Parathyroid adenoma (tissue), 2 donors: Measurements from ENCODE around the gene FAR2.
"Not testable (repeated sequence)": the region's sequence is repeated elsewhere in the genome, so short reads cannot be mapped to it uniquely, and the experiment has no call there.

Experiments
- H2AFZ ChIP-seq: fragments of 300-600 bp; sonication (generic); one replicate; pipeline ENCODE4 v1.7.0; 2017; ENCODE audit warnings: antibody characterized with exemption, mild to moderate bottlenecking
- H3K27ac ChIP-seq: fragments of 300-600 bp; sonication (generic); one replicate; pipeline ENCODE4 v1.7.0; 2017
- H3K27me3 ChIP-seq: fragments of 300-600 bp; sonication (generic); one replicate; pipeline ENCODE4 v1.7.0; 2017; ENCODE audit warnings: low read length; ENCODE audit not compliant: control insufficient read depth, insufficient read depth
- H3K36me3 ChIP-seq: fragments of 300-600 bp; sonication (generic); one replicate; pipeline ENCODE4 v1.7.0; 2017; ENCODE audit warnings: low read length; ENCODE audit not compliant: control insufficient read depth, insufficient read depth
- H3K4me1 ChIP-seq: fragments of 300-600 bp; sonication (generic); one replicate; pipeline ENCODE4 v1.7.0; 2017; ENCODE audit warnings: control low read depth
- H3K4me2 ChIP-seq: fragments of 300-600 bp; sonication (generic); one replicate; pipeline ENCODE4 v1.7.0; 2017; ENCODE audit warnings: low read length
- H3K4me3 ChIP-seq: fragments of 300-600 bp; sonication (generic); one replicate; pipeline ENCODE4 v1.7.0; 2017; ENCODE audit warnings: low read depth, low read length
- H3K79me2 ChIP-seq: fragments of 300-600 bp; sonication (generic); one replicate; pipeline ENCODE4 v1.7.0; 2017; ENCODE audit warnings: control low read depth
- H3K9ac ChIP-seq: fragments of 300-600 bp; sonication (generic); one replicate; pipeline ENCODE4 v1.7.0; 2017; ENCODE audit warnings: mild to moderate bottlenecking
- H3K9me3 ChIP-seq: fragments of 300-600 bp; sonication (generic); one replicate; pipeline ENCODE4 v1.7.0; 2017; ENCODE audit warnings: low read length; ENCODE audit not compliant: control insufficient read depth
- CTCF ChIP-seq: fragments of 300-600 bp; sonication (generic); IDR thresholded peaks from one replicate; pipeline ENCODE4 v1.7.0; 2017; ENCODE audit warnings: antibody characterized with exemption, mild to moderate bottlenecking
- donor health status: primary hyperparathyroidism.

The FAR2 gene

GRCh38 chr12:29171421-29172258 lies 22.6 kb downstream of the FAR2 start:
- no peak overlapping the region for H3K9ac ChIP-seq
- no peak overlapping the region for H3K4me3 ChIP-seq
- no peaks in the 10 kb centered on the region for H3K79me2 ChIP-seq
- H3K36me3 ChIP-seq: no peaks in the 10 kb centered on the region
- no peak overlapping the region for H2AFZ ChIP-seq
- TF ChIP-seq CTCF: no peak
- no peak overlapping the region for H3K4me2 ChIP-seq
- no peaks in the 10 kb centered on the region for H3K9me3 ChIP-seq
- no peaks in the 10 kb centered on the region for H3K27me3 ChIP-seq
- H3K27ac ChIP-seq: no peak overlapping the region
- H3K4me1 ChIP-seq: no peaks in the 10 kb centered on the region

- no peaks in the 10 kb centered on the region for H3K27me3 ChIP-seq
- H2AFZ ChIP-seq: no peak overlapping the region
Measured at GRCh38 chr12:29176941-29177340, 27.9 kb downstream of the FAR2 start.

GRCh38 chr12:29182247-29182646 lies 33.2 kb downstream of the FAR2 start:
- not testable (repeated sequence) for H3K27ac ChIP-seq, H2AFZ ChIP-seq, H3K4me1 ChIP-seq, H3K36me3 ChIP-seq, H3K9ac ChIP-seq, H3K79me2 ChIP-seq, H3K4me3 ChIP-seq, H3K4me2 ChIP-seq, H3K9me3 ChIP-seq, H3K27me3 ChIP-seq

More at GRCh38 chr12:29176941-29177340, 27.9 kb downstream of the FAR2 start:
- Histone ChIP-seq H3K4me3 (no peak overlapping the region), H3K4me1 (no peaks in the 10 kb centered on the region), H3K36me3 (no peaks in the 10 kb centered on the region), H3K9ac (no peak overlapping the region), H3K4me2 (no peak overlapping the region), H3K79me2 (no peaks in the 10 kb centered on the region), H3K27ac (no peak overlapping the region), H3K9me3 (no peaks in the 10 kb centered on the region)
- no peak for TF ChIP-seq CTCF

- TF ChIP-seq CTCF: no peak
- H3K79me2 ChIP-seq: no peaks in the 10 kb centered on the region
- H3K4me3 ChIP-seq: no peak overlapping the region
- no peaks in the 10 kb centered on the region for H3K27me3 ChIP-seq
- H2AFZ ChIP-seq: no peak overlapping the region
- no peak overlapping the region for H3K9ac ChIP-seq
- no peak overlapping the region for H3K27ac ChIP-seq
- H3K4me1 ChIP-seq: no peaks in the 10 kb centered on the region
- H3K36me3 ChIP-seq: no peaks in the 10 kb centered on the region
- H3K4me2 ChIP-seq: no peak overlapping the region
- no peaks in the 10 kb centered on the region for H3K9me3 ChIP-seq
Measured at GRCh38 chr12:29187756-29188155, 38.7 kb downstream of the FAR2 start.

- Histone ChIP-seq H2AFZ (no peak overlapping the region), H3K79me2 (no peaks in the 10 kb centered on the region), H3K27ac (no peak overlapping the region), H3K4me1 (no peaks in the 10 kb centered on the region), H3K36me3 (no peaks in the 10 kb centered on the region), H3K4me2 (no peak overlapping the region), H3K4me3 (no peak overlapping the region), H3K9ac (no peak overlapping the region), H3K9me3 (no peaks in the 10 kb centered on the region), H3K27me3 (no peaks in the 10 kb centered on the region)
- TF ChIP-seq CTCF: no peak
Measured at GRCh38 chr12:29191267-29191850, 42.3 kb downstream of the FAR2 start.
